ENCODE measurements around the gene RNU1-4. TPM values are rescaled to one million over a fixed set of nuclear protein-coding genes. Genes with fewer than 3 reads are reported as not detected.

Gene RNU1-4
- total and polyA plus RNA-seq, 2 donors from 2014 or later: 26.8 to 8,605 TPM

Other genes with a start within 250 kb of the RNU1-4 start
- gene RNU1-1, start 226.2 kb upstream of the RNU1-4 start, total RNA-seq: 8,605 TPM
- 26.8 TPM for gene RNU1-1, start 226.2 kb upstream of the RNU1-4 start, polyA plus RNA-seq (ENCODE audit: insufficient read depth, low read depth, low replicate concordance)
- gene NBPF1, start 127.0 kb upstream of the RNU1-4 start, total RNA-seq: 56.3 TPM
- 8.0 TPM for gene NBPF1, start 127.0 kb upstream of the RNU1-4 start, polyA plus RNA-seq (ENCODE audit: insufficient read depth, low read depth, low replicate concordance)
- 8,605 TPM for gene RNU1-3, start 73.6 kb upstream of the RNU1-4 start, total RNA-seq
- 26.8 TPM for gene RNU1-3, start 73.6 kb upstream of the RNU1-4 start, polyA plus RNA-seq (ENCODE audit: insufficient read depth, low read depth, low replicate concordance)
- gene RNU1-2, start 155.5 kb downstream of the RNU1-4 start, total RNA-seq: 8,605 TPM
- gene RNU1-2, start 155.5 kb downstream of the RNU1-4 start, polyA plus RNA-seq (ENCODE audit: insufficient read depth, low read depth, low replicate concordance): 26.8 TPM
- gene CROCC, start 181.4 kb downstream of the RNU1-4 start, total RNA-seq: 30.5 TPM
- gene CROCC, start 181.4 kb downstream of the RNU1-4 start, polyA plus RNA-seq (ENCODE audit: insufficient read depth, low read depth, low replicate concordance): 10.6 TPM
- gene MFAP2, start 240.1 kb downstream of the RNU1-4 start, total RNA-seq: 7.2 TPM
- gene MFAP2, start 240.1 kb downstream of the RNU1-4 start, polyA plus RNA-seq (ENCODE audit: insufficient read depth, low read depth, low replicate concordance): 8.2 TPM

Data from kidney (tissue), 2 donors.